Measurements from ENCODE around the gene HOXB3.

HOXB3 gene

DNA sequence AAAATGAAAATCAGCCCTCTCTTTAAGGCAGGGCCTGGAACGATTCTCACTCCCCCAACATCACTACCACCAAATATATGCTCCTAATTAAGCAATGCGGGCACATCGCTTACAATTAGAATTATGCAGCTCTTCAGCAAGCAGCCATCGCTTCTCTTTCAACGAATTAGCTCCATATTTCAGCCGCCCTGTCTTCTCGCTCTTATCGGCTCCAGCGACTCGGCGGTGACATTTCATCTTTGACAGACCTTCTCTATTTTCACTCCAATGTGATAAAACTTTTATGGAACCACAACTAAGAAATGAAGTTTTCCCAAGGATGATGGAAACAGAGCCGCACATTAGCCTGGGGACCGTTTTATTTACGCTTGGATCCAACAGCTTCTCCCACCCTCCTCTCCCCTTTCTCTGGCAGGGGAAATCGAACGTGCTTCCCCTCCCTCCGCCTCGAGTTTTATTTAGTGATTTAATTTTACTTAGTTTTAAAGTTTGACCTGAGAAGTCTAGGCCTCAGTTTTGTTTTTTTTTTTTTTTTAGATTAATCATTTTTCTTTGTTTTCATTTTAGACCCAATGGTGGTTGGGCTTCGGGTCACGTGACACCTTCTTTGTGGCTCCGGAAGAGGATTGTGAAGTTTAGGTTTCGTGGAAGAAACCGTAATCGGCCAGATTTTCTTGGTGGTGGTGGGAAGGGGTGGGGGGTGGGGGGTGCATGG, 42.1 kb downstream of the HOXB3 start:
- H3K36me3 ChIP-seq (ENCODE audit: control insufficient read depth, insufficient read depth, low read length), result no peaks in the 10 kb centered on the region
- H3K9me3 ChIP-seq (ENCODE audit: control insufficient read depth, low read length), result no peaks in the 10 kb centered on the region
- no peak overlapping the region for H3K4me3 ChIP-seq (ENCODE audit: low read length)
- H3K27me3 ChIP-seq (ENCODE audit: control insufficient read depth, insufficient read depth, low read length), result peaks cover 89% of the 10 kb centered on the region
- peaks cover 4% of the 10 kb centered on the region for H3K4me1 ChIP-seq (ENCODE audit: control insufficient read depth, insufficient read depth, low read length)
- H3K9ac ChIP-seq (ENCODE audit: low read length), result no peak overlapping the region

DNA sequence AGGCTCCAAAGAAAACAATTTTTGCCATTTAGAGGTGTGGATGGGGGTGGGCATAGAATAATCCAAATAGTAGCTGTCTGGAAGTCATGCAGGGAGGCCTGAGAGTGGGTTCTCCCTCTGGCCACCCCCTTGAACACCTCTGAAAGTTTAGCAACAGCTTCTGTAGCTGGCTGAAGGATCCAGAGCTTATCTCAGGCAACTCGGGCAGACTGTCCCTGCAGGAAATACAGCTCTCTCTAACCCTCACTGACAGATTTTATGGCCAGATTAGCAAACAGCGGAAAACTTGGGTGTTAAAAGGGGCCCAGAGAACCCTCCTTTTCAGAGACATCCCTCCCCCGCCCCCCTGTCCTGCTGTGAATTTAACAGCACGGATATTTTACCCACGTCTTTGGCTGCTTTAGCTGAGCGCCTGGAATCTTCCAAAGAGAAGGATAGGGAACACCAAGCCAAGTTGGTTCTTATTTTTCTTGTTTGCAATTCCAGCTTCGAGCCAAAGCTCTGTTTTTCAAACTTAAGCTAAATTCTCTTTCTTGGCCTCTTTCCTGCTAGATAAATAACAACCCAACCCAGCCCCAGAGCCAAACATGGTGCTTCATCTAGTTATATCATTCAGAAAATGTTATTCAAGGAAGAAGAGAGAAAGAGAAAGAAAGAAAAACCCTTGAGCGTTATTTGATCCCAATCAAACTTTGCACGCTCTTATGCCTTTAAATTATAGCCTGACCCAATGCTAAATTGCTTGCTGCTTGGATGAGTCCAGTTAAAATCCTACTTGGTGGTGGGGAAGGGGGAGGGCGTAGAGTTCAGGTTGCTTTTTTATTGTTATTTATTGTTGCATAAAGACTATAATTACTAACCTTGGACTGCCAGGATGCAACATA, 42.9 kb downstream of the HOXB3 start:
- Histone ChIP-seq H3K27me3 (ENCODE audit: control insufficient read depth, insufficient read depth, low read length) (peaks cover 88% of the 10 kb centered on the region), H3K4me3 (ENCODE audit: low read length) (no peak overlapping the region), H3K9me3 (ENCODE audit: control insufficient read depth, low read length) (no peaks in the 10 kb centered on the region), H3K9ac (ENCODE audit: low read length) (no peak overlapping the region), H3K36me3 (ENCODE audit: control insufficient read depth, insufficient read depth, low read length) (no peaks in the 10 kb centered on the region), H3K4me1 (ENCODE audit: control insufficient read depth, insufficient read depth, low read length) (peaks cover 4% of the 10 kb centered on the region)

DNA sequence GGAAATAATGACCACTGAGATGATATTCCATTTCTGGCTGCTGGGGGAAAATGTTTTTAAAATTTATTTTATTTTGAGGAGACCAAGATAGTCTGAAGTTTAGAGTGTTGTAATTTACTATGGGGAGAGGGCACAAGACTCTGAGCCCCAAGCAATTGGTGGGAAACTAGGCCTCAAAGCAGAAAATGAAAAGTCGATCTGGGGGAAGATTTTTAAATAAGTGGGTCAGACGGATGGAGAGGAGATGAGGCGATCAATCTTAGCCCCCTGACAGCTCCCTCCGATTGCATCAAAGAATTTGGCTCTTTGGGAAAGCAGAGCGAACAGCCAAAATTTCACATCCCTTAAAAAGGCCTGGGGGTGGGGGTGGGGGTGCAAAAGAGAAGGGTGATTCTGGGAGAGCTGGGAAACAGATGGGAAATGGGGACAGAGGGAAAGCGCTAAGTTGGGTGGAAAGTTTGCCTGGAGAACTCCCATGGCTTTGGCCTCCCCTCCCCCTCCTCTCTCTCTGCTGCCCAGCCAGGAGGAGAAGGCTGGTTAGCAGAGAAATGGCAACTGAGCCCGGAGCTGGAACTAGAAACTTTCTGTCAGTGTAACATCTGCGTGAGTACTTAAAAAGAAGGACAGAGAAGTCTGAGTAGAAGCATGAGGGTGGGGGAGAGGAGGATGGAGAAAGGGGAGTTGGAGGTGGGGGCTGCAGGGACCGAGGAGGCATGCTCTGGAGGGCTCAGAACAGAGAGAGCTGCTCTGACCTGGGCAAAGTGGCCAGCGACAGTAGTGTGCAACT, 43.7 kb downstream of the HOXB3 start:
- H3K4me3 ChIP-seq (ENCODE audit: low read length), result no peak overlapping the region
- H3K4me1 ChIP-seq (ENCODE audit: control insufficient read depth, insufficient read depth, low read length), result peaks cover 4% of the 10 kb centered on the region
- no peaks in the 10 kb centered on the region for H3K36me3 ChIP-seq (ENCODE audit: control insufficient read depth, insufficient read depth, low read length)
- no peak overlapping the region for H3K9ac ChIP-seq (ENCODE audit: low read length)
- H3K27me3 ChIP-seq (ENCODE audit: control insufficient read depth, insufficient read depth, low read length), result peaks cover 88% of the 10 kb centered on the region
- H3K9me3 ChIP-seq (ENCODE audit: control insufficient read depth, low read length), result no peaks in the 10 kb centered on the region

GRCh38 chr17:48545539-48545938, 44.5 kb downstream of the HOXB3 start:
- peaks cover 4% of the 10 kb centered on the region for H3K4me1 ChIP-seq (ENCODE audit: control insufficient read depth, insufficient read depth, low read length)
- no peaks in the 10 kb centered on the region for H3K9me3 ChIP-seq (ENCODE audit: control insufficient read depth, low read length)
- H3K4me3 ChIP-seq (ENCODE audit: low read length), result no peak overlapping the region
- peaks cover 87% of the 10 kb centered on the region for H3K27me3 ChIP-seq (ENCODE audit: control insufficient read depth, insufficient read depth, low read length)
- no peaks in the 10 kb centered on the region for H3K36me3 ChIP-seq (ENCODE audit: control insufficient read depth, insufficient read depth, low read length)
- no peak overlapping the region for H3K9ac ChIP-seq (ENCODE audit: low read length)

DNA sequence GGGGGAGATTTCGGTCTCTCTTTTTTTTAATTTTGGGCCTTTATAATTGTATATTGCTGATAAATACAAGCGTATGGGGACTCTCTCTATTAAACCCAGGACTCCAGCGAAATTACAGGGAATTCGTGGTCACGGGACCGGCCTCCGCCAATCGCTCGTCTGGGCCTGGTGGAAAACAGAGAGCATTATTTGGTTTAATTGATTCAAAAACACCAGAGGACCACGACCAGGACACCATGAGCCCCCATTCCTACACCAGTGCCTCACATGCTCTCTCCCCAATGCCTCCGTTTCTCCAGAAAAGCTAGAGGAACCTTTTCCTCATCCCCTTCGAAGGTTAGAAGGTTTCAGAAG, 45.0 kb downstream of the HOXB3 start, which contains the start of gene HOXB2:
Gene HOXB2, minus strand, starts transcription at position 88 of the 354 bp plus-strand sequence. CDS start 198 bp downstream, outside the sequence.
- Histone ChIP-seq H3K9ac (ENCODE audit: low read length) (peak within 1 kb of the TSS; percentile 68), H3K27me3 (ENCODE audit: control insufficient read depth, insufficient read depth, low read length) (peaks cover 84% of the 10 kb centered on the region), H3K9me3 (ENCODE audit: control insufficient read depth, low read length) (no peaks in the 10 kb centered on the region), H3K36me3 (ENCODE audit: control insufficient read depth, insufficient read depth, low read length) (no peaks in the 10 kb centered on the region), H3K4me3 (ENCODE audit: low read length) (no peak within 1 kb of the TSS), H3K4me1 (ENCODE audit: control insufficient read depth, insufficient read depth, low read length) (peaks cover 4% of the 10 kb centered on the region)

- Histone ChIP-seq H3K4me3 (ENCODE audit: low read length) (no peak overlapping the region), H3K9ac (ENCODE audit: low read length) (peak overlapping the region; percentile 68), H3K9me3 (ENCODE audit: control insufficient read depth, low read length) (no peaks in the 10 kb centered on the region), H3K36me3 (ENCODE audit: control insufficient read depth, insufficient read depth, low read length) (no peaks in the 10 kb centered on the region), H3K27me3 (ENCODE audit: control insufficient read depth, insufficient read depth, low read length) (peaks cover 81% of the 10 kb centered on the region), H3K4me1 (ENCODE audit: control insufficient read depth, insufficient read depth, low read length) (peaks cover 4% of the 10 kb centered on the region)
Observed at GRCh38 chr17:48544349-48545021, 45.6 kb downstream of the HOXB3 start.

GRCh38 chr17:48543854-48544348, 46.1 kb downstream of the HOXB3 start:
- Histone ChIP-seq H3K4me1 (ENCODE audit: control insufficient read depth, insufficient read depth, low read length) (peaks cover 4% of the 10 kb centered on the region), H3K4me3 (ENCODE audit: low read length) (no peak overlapping the region), H3K9ac (ENCODE audit: low read length) (peak overlapping the region; percentile 68), H3K9me3 (ENCODE audit: control insufficient read depth, low read length) (no peaks in the 10 kb centered on the region), H3K27me3 (ENCODE audit: control insufficient read depth, insufficient read depth, low read length) (peaks cover 81% of the 10 kb centered on the region), H3K36me3 (ENCODE audit: control insufficient read depth, insufficient read depth, low read length) (no peaks in the 10 kb centered on the region)

- H3K27me3 ChIP-seq (ENCODE audit: control insufficient read depth, insufficient read depth, low read length), result peaks cover 75% of the 10 kb centered on the region
- H3K4me1 ChIP-seq (ENCODE audit: control insufficient read depth, insufficient read depth, low read length), result peaks cover 4% of the 10 kb centered on the region
- H3K4me3 ChIP-seq (ENCODE audit: low read length), result peak overlapping the region; percentile 25
- no peaks in the 10 kb centered on the region for H3K9me3 ChIP-seq (ENCODE audit: control insufficient read depth, low read length)
- peak overlapping the region; percentile 68 for H3K9ac ChIP-seq (ENCODE audit: low read length)
- H3K36me3 ChIP-seq (ENCODE audit: control insufficient read depth, insufficient read depth, low read length), result no peaks in the 10 kb centered on the region
Observed at GRCh38 chr17:48543107-48543853, 46.8 kb downstream of the HOXB3 start.

- Histone ChIP-seq H3K4me1 (ENCODE audit: control insufficient read depth, insufficient read depth, low read length) (peaks cover 4% of the 10 kb centered on the region), H3K9me3 (ENCODE audit: control insufficient read depth, low read length) (no peaks in the 10 kb centered on the region), H3K9ac (ENCODE audit: low read length) (peak overlapping the region; percentile 69), H3K4me3 (ENCODE audit: low read length) (no peak overlapping the region), H3K36me3 (ENCODE audit: control insufficient read depth, insufficient read depth, low read length) (no peaks in the 10 kb centered on the region), H3K27me3 (ENCODE audit: control insufficient read depth, insufficient read depth, low read length) (peaks cover 72% of the 10 kb centered on the region)
Observed at GRCh38 chr17:48542698-48543106, 47.3 kb downstream of the HOXB3 start.

GRCh38 chr17:48542114-48542656, 47.9 kb downstream of the HOXB3 start:
- H3K9me3 ChIP-seq (ENCODE audit: control insufficient read depth, low read length), result no peaks in the 10 kb centered on the region
- peaks cover 70% of the 10 kb centered on the region for H3K27me3 ChIP-seq (ENCODE audit: control insufficient read depth, insufficient read depth, low read length)
- no peak overlapping the region for H3K4me3 ChIP-seq (ENCODE audit: low read length)
- H3K36me3 ChIP-seq (ENCODE audit: control insufficient read depth, insufficient read depth, low read length), result no peaks in the 10 kb centered on the region
- peak overlapping the region; percentile 69 for H3K9ac ChIP-seq (ENCODE audit: low read length)
- peaks cover 4% of the 10 kb centered on the region for H3K4me1 ChIP-seq (ENCODE audit: control insufficient read depth, insufficient read depth, low read length)

Measured in mucosa of stomach (tissue), 1 donor.